GM18511 (cell line): Measurements from ENCODE around the gene CEMIP.

ENCODE experiments used
- ATAC-seq: cut with Tn5 transposase; IDR thresholded peaks from one replicate; pipeline ENCODE4 v1.9.1; 2021; ENCODE audit warnings: mild to moderate bottlenecking, moderate library complexity; ENCODE audit not compliant: unreplicated experiment

CEMIP gene

DNA sequence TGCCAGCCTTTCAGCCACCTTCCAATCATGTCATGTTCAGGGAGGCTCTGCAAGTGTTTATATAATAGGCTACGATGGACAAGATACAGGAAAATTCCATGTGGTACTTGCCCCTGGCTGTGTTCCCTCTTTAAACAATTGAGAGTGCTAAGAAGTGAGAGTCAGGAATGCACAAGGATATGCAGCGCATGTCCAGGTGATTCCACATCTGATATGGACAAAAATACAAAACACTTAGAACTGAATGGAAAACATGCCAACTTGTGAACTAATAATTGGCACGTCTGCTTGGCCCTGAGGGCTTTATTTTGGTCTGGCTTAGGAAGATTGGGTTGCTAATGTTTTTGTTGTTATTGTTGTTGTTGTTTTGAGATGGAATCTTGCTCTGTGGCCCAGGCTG lies 100.9 kb downstream of the CEMIP start:
- ATAC-seq: no peak

DNA sequence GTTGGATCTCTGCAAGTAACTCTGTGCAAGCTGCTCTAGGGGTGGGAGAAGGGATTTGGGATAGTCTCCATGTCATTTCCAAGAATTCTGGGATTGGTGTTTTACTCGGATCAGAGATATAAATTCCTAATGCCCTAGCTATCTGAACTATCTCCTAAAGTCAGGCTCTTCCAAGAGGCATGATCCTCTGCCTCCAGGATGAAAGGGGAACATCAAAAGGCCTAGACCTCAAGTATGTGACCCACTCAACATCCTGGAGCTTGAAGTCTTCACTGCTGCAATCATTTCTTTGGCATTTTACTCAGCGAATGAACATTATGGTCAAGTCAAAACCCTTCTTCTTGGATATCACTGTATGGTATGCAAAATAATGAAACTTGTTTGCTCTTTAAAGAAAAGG lies 104.5 kb downstream of the CEMIP start:
- no peak for ATAC-seq

DNA sequence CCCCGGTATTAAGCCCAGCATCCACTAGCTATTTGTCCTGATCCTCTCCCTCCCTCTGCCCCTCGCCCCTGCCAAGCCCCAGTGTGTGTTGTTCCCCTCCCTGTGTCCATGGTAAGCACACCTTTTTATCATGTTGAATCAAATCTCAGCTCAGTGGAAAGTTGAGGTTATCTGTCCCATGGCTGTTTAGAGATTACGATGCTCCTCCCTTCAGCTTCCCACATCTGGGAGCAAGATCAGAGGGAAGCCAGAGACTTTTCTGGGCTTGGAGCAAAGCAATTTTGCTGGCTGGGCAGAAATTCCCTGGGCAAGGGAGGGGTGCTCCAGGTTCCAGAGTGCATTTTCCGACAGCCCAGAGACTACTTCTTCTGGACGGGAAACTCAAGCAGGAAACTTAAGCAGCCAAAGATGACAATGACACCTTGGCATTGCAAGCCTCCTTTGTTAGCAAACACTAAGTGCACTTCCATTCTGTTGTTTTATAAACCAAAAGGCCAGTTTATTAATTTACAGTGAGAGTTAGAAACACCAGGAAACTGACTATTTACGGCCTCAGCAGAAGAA lies 105.9 kb downstream of the CEMIP start:
- ATAC-seq: no peak

DNA sequence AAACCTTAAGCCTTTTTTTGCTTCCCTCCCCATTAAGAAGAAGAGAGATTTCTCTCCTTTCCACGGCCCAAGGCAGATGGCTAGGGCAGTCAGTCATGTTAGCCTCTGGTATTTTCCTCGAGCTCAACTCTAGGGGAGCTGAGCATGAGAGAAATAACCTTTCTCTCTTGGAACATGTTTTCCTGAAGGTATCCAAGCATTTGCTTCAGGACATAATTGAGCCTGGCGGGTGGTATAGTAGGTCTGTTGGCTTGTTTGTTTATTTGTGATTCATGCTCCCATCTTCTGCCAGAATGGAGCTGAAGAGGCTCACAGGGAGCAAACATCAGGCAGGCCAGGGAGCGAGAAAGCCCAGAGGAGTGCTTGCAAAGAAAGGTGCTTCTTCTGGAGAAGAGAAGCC lies 108.0 kb downstream of the CEMIP start:
- ATAC-seq: no peak

DNA sequence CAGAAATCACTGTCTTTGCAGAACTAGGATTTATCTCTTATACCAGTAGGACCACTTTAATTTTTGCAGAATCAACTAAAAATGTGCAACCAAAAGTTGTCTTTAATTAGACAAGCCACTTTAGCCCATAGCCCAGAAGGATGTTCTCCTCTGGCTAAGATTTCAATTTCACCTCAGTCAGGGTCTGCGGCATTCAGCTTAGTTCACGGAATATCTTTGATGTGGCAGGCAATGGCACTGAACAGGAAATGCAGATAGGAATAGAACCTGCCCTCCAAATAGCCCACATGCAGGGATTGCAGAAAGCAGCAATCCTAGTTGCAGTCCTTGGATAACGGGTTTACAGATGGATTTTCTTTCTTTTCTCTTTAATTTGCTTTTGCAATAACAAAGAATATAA lies 109.7 kb downstream of the CEMIP start:
- ATAC-seq: no peak

DNA sequence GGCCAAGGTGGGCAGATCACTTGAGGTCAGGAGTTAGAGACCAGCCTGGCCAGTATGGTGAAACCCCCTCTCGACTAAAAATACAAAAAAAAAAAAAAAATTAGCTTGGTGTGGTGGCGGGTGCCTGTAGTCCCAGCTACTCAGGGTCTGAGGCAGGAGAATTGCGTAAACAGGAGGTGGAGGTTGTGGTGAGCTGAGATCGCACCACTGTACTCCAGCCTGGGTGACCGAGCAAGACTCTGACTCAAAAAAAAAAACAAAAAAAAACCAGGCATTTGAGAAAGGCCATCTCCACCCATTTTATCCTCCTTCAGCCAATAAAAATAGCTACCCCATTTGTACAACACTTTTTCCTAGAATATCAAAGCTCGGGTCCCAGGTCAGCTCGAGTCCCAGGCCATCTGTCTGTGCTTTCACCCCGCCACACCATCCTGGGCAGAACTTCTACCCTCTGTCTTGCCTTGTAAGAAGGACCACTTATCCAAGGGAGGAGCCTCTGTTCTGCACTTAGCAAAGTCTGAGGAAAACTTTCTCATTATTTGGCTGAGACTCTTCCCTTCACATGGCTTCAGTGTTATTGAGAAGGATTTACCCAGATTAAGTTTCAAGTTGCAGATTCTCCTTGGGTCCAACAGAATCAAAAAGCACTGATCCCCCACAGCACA lies 111.3 kb downstream of the CEMIP start:
- no peak for ATAC-seq

DNA sequence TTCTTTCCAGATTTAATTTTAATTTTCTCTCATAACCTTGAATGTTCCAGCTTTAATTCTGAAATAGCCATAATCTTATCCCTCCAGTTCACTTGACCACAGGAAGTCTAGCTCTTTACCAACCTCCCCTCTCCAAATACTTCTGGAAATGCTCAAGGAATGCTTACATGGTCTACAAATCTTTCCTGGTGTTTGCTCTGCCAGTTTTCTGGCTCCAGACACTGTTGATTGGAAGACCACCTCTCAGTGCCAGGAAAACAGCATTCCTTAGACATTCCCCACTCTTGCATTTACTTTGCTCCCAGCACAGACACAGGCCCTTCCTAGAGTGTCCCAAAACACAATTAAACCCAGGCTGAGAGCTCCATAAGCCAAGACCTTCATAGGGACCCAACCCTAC lies 111.8 kb downstream of the CEMIP start:
- no peak for ATAC-seq

DNA sequence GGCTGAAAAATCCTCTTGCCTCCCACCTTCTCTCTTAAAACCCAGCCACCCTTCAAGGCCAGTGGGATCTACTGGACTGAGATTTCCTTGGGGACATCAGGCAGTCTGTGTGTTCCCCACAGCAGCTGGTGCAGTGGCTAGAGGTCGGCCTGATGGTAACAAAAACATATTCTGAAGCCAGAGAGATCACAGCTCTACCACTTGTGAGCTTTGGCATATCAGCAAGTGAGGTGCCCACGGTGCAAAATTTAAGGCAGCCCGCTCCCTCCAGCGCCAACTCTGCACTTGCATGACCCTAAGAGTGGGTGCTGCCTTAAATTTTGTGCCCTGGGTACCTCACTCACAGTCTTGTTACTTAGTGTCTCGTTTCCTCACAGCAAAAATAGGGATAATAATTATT lies 113.2 kb downstream of the CEMIP start:
- ATAC-seq: no peak

DNA sequence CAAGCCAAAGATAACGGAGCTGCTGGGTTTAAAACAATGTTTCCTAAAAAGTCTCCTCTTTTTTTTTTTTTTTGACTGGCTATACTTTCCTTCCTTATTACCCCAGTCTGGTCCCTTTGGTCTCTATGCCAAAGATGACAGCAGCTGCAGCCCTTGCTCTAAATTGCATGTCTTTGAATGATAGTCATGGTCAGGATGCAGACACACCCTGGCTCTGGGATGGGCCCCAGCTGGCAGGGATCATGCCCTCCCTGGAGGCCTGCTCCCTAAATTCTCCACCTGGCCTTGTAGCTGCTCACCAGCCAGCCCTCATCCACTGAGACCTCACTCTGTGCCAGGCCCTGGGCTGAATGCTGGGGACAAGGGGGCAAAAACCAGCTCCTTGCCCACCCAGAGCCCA lies 114.6 kb downstream of the CEMIP start:
- no peak for ATAC-seq

DNA sequence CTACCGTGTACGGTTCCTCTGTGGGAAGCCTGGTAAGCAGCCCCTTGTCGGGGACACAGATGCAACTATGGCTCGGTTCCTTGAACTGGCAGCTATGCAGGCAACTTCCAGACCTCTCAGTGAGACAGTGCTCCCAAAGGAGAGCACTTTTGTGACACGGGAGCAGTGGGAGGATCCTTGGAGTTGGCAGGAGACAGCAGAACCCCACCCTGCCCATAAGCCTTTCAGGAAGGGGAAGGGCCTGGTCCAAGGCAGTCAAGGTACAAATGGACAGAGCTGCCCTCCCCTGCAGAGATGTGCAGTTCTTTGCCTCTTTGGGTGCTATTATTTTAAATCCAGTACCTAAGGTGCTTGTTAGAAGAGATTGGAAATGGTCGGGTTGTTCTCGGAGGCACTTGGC lies 115.9 kb downstream of the CEMIP start:
- ATAC-seq: no peak

DNA sequence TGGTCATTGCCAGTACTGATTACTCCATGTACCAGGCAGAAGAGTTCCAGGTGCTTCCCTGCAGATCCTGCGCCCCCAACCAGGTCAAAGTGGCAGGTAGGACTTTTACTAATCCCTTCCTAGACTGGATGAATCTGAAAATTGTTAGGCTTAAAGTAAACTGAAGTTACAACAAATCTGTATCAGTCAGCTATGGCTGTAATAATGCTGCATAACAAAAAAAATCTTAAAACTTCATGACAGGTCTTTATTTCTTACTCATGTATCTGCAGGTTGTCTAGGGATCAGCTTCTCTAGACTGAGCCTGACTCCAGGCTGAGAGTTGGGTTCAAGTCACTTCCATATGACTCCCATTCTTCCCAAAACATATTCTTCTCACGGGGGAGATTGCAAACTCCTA lies 116.8 kb downstream of the CEMIP start:
- ATAC-seq: no peak

DNA sequence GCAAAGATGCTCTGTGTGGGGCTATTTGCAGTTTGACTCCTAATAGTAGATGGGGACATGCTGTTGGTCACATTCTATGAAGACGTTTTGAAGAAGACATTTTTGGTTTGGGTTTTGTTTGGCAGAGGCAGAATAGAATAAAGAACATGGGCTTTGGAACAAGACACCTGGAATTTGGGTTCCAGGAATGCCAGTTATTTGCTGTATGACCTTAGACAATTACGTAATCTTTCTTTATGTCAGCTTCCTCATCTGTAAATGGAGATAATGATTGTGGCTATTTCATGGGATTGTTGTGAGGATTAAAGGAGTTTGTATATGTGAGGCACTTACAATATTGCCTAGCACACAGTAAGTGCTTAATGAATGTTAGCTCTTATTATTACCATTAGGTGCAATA lies 118.9 kb downstream of the CEMIP start:
- ATAC-seq: no peak

DNA sequence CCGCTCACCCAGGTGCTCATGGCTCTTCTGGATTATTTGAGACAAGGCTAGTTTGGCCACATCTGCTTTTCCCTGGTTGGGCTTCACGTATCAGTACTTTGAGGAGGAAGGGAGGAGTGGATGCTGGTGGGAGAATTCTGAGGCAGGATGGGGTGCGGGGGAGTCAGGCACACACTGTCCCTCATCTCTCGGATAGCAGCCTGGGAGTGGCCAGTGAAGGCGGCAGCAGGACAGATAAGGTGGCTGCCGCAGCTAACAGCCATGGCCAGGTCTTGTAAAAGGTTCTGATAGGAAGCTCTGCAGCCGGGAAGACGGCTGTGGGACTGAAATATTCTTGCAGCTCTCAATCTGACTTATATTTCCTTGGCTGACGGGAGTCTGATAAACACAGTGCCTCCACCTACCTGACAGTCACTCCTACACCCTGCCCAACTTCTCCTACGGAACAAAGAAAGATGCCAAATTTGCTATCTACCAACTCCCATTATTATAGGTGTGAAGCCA lies 123.2 kb downstream of the CEMIP start:
- no peak for ATAC-seq

DNA sequence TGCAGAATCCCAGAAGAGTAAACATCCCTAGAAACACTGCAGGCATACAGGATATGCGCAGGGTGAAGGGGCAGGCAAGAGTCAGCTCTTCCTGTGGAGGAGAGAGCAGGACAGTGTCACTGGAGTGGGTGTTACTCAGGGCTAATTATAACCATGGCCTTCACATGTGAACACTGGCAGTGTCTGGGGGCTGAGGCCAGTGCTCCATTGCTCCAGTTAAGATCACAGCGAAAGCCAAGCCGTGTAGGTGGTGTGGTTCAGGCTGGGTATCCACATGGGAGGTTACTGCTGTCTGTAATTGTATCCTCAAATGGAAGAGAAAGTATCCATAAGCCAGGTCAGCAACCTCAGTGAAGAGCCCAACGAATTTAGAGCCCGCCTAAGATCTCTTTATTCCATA lies 125.8 kb downstream of the CEMIP start:
- no peak for ATAC-seq

DNA sequence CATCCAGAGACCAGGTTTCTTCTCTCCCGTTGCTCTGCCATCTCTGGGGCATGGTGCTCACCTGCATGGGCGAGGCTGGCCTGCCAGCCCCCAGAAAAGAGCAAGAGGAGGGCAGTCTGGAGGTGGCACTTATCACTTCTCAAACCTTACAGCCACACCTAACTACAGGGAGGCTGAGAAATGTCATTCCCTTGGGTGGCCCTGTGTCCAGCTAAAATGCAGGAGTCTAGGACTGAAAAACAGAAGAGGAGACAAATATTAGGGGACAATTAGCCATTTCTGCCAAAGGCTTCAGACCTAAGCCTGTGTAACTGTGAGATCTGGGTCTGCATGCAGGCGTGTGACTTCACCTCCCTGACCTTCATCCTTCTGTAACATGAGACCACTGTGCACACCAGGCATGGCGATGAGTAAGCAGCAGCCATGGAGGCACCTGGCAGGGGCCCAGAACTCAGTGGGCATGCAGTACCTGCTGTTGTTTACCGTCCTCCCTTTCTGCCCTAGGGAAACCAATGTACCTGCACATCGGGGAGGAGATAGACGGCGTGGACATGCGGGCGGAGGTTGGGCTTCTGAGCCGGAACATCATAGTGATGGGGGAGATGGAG lies 127.1 kb downstream of the CEMIP start:
- no peak for ATAC-seq

DNA sequence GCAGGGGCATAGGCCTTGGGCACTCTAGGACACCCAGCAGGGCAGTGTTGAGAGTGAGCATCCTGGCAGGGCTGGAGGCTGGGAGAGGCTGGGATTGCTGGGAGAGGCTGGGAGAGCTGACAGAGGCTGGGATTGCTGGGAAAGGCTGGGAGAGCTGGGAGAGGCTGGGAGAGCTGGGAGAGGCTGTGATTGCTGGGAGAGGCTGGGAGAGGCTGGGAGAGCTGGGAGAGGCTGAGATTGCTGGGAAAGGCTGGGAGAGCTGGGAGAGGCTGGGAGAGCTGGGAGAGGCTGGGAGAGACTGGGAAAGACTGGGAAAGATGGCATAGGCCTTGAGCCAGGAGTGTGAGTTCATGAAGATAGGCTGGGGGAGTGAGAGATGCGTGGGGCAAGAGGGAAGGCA lies 132.7 kb downstream of the CEMIP start:
- no peak for ATAC-seq

DNA sequence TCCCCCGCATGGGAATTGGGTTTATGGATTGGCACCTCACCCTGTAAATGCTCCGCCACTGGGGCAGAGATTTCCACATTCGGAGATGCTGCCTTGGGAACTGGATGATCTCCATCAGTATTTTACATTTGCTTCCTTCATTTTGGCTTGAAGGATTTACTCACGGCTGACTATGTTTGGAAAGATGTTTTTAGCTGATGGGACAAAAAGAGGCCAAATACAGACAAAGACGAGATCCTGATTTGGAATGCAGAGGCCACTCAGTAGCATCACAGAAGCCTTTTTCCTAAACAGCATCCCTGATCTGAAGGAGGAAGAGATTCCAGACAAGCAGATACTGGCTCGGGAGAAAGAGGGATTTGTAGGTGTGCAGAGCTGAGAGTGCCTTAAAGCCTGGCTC lies 133.5 kb downstream of the CEMIP start:
- no peak for ATAC-seq

DNA sequence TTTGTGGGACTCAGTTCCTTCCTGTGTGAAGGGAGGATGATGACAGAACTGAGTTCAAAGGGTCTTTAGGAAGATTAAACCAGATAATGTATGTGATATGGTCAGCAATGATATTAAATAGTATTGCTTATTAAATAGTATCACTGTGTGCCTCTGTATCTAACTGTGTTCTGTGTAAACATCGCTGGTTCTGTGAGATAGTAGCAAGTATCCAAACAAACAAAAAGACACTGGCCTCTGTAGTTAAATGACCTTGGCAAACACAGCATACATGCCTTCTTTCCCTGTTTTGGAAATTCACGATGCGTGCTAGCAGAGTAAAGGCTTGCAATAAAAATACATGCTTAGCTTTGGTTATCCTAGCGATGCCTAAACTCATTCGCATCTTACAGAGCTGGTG lies 134.4 kb downstream of the CEMIP start:
- no peak for ATAC-seq

DNA sequence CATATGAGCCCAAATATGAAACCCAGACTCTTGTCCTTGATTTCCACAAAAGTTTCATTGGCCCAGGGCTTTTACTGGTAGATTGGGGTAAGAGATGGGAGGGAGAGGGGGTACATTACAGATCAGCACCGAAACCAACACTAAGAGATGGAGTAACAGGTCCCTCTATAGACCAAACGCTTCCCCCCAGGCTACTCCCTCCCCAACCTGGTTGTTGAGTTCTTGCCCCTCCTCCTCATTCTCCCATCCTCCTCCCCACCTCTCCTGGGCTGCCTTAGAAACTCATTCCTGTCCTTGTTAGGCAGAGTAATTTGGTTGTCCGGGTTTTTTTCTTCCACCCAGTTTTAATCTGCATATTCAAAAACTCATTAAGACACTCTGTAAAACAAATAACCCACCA lies 136.3 kb downstream of the CEMIP start:
- ATAC-seq: no peak

DNA sequence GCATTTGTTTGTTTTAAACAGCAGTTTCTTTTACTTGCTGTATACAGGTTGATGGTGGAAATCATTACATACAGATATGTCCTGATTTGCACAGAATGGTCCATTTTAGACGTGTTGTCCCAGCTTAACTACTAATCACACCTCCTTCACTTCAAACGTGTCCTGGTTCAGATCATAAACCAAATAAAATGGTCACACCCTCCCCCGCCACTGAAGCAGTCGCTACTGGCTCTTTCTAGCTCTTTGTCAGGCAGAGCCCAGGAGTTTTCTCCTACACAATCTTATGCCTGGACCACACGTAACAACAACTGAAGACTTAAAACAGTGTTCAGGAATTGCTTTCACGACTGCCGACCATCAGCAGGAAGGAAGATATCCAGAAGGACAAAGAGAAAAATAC lies 136.9 kb downstream of the CEMIP start:
- no peak for ATAC-seq

DNA sequence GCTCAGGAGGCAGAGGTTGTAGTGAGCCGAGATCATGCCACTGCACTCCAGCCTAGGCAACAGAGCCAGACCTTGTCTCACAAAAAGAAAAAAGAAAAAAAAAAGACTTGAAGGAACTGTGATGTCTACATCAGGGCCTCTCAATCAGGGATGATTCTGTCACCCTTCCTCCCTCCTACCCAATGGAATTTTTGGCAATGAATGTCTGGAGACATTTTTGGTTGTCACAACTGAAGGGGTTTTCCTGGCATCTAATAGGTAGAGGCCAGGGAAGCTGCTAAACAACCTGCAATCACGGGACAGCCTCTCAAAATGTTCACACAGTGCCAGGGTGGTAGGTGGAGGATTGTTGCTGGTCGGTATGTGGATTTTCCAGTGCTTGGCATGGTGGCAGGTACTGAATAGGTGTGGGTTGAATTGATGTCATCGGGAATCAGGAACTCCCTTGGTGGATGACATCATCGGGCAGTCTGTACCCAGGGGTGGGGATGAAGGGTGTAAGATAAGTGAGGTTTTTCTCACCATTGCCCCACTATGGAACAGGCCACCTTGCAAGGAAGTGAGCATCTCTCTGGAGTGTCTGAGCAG lies 139.1 kb downstream of the CEMIP start:
- ATAC-seq: no peak

DNA sequence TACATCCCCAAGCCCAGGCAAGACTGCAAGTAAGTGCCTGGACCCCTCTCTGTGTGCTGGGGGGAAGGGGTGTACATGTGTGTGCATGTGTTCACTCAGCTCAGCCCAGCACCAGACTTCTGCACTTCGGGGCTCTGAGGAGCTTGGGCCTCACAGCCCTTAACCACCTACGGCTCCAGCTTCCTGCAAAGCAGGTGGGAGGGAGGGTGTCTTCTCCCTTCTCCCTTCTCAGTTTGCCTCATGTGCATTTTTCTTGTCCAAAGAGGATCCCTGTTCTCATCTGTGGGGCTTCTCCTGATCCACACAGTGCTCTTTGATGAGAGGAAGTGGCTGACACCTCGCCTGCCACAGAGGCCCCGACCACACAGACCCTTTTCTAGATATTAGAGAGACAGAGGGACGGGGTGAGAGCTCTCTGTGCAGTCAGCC lies 141.1 kb downstream of the CEMIP start:
- no peak for ATAC-seq
